GM21360 (cell line): ENCODE measurements around the gene CDK9.

Experiments used
- ATAC-seq: cut with Tn5 transposase; IDR thresholded peaks from one replicate; pipeline ENCODE4 v1.9.1; 2021; ENCODE audit warnings: mild to moderate bottlenecking, moderate library complexity; ENCODE audit not compliant: unreplicated experiment

The CDK9 gene

GRCh38 chr9:127761061-127761460 is 24.8 kb upstream of the CDK9 start:
- no peak for ATAC-seq

DNA sequence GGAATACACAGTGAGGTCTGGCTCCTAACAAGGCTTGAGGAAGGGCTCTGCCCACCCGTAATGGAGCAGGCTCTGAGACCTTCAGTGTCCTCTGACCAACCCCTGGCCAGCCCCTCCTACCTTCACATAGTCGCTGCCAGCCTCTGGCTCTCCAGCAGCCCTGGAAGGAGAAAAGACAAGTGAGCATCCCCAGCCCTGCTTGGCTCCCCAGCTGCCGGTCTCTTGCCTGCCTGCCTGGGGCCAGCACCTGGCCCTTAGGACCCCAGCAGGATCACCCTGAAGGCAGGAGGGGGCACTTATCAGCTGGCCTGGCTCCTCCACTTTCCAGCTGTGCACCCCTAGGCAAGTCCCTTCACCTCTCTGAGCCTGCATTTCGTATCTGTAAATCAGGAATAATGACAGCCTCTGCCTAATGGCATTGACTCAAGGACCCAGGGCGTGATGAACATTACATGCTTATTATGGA is 24.3 kb upstream of the CDK9 start:
- no peak for ATAC-seq

DNA sequence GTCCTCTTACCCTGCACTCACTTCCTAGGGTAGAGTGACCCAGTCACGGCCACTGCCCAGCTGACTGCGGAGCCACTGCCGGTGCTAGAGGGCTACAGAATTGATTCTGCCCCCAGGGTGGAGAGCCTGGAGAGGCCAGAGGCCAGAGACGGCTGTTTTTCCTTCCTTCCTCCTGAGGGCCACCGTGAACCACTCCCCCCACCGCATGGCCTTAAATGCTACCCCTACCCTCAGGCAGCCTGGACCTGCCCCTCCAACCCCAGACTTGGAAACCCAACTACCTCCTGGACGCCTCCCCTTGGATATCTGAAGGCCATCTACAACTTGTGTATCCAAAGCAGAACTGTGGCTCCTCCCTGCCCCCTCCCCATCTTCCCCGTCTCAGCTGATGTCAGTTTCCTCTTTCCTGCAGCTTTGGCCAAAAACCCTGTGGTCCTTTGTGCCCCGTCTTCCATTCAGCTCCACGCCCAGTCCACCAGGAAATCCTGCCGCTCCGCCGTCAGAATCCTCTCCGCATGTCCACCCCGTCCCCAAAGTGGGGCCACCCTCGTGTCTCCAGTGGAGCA is 23.6 kb upstream of the CDK9 start:
- no peak for ATAC-seq

- no peak for ATAC-seq
These were observed 21.9 kb upstream of the CDK9 start for GRCh38 chr9:127763918-127764384.

DNA sequence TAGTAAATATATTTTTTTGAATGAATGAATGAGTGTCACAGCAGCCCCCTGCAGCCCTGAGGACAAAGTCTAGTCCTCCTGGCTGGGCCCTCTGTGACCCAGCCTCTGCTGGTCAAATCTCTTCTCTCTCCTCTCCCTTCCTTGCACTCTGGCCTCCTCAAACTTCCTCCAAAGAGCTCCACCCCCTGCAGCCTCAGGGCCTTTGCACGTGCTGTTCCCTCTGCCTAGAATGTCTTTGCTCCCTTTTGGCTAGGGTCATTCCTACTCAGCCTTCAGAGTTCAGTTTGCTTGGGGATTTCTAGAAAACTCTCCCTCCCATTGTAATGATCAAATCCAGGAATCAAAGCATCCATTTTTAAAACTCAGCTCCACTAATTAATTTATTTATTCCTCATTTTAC is 20.4 kb upstream of the CDK9 start:
- ATAC-seq = no peak

DNA sequence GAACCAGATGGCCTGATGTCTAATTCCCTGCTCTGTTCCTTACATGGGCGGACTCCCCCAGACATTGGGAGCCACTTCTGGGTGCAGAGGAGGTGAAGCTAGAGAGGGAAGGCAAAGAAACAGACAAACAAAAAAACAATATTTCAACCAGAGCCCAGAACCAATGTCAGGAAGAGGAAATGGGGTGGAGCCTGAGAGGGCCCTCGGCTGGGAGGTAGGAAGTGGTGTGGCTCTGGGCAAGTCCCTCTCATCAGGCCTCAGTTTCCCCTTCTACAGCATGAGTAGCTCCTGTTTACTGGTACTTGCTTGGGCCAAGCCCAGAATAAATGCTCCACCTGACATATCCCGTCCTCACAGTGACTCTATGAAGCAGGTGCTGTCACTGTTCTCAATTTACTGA is 18.4 kb upstream of the CDK9 start:
- ATAC-seq = no peak

GRCh38 chr9:127767909-127768331 is 17.9 kb upstream of the CDK9 start:
- no peak for ATAC-seq

DNA sequence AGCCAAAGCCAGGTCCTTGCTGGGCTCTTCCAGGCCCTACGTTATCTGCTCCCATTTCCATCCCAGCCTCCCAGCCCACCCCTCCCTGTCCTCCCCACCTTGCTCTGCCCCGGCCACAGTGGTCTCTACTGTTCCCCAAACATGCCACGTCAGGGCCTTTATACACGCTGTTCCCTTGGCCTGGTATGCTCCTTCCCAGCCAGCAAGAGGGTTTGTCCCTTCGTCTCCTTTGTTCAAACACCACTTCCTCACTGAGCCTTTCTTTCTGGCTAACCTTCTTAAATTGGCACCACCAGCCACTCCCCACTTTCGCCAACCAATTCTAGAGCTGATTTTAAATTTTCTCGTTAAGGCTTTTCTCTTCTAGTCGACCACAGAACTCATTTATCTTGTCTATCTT is 17.1 kb upstream of the CDK9 start:
- ATAC-seq = no peak

DNA sequence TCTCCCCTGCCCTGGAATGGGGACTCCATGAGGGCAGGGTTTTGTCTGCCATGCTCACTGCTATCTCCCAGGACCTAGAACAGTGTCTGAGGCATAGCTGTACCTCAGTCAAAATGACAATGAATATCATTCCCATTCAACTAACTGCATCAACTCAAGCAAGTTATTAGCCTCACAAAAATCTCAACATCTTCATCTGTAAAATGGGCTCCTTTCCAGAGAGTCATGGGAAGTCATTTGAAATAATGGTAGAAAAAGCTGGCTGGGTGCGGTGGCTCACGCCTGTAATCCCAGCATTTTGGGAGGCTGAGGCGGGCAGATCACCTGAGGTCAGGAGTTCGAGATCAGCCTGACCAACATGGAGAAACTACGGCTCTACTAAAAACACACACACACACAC is 16.7 kb upstream of the CDK9 start:
- no peak for ATAC-seq

DNA sequence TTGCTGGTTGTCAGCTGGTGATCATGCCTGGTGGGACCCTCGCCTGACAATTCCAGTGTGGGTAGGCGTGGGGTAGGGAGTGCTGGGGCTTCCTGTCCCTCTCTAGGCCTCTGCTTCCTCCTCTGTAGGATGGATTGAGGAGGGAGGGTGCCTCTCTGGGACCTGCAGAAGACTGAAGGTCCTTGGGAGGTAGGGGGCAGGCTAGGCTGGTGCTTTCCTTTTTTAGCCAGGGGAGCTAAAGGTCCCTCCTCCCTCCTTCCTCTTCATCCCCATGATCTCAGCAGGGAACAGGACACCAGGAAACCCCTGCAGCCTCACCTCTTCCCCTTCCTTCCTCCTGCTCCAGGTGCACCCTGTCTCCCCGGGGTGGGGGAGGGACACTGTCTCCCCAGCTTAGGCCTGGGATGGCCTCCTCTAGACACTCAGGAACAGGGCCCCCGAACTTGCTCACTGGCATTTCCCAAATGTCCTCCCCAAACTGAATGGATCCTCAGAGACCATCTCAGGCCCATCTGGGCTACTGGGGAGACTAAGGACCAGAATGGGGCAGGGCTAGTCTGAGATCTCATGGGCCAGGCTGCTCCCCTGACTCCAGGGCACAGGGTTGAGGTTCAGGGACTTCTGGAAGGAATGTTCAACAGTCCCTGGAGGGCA is 15.8 kb upstream of the CDK9 start:
- ATAC-seq = no peak

DNA sequence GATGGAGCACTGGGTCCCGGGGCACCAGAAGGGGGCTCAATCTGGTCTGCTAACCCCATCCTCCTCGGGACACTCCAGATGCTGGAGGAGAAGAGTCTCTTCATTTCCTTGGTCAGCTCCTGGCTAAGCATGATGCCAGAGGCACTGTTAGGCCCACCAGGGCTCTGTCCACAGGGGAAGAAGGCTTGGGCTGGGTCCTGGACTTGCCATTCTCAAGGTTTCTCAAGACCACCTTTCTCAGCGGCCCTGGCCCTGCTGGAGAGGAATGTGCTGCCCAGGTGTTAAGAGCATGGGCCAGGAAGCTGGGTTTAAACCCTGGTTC is 15.3 kb upstream of the CDK9 start:
- no peak for ATAC-seq

GRCh38 chr9:127770905-127771569 is 14.8 kb upstream of the CDK9 start:
- ATAC-seq = peak; percentile 83

DNA sequence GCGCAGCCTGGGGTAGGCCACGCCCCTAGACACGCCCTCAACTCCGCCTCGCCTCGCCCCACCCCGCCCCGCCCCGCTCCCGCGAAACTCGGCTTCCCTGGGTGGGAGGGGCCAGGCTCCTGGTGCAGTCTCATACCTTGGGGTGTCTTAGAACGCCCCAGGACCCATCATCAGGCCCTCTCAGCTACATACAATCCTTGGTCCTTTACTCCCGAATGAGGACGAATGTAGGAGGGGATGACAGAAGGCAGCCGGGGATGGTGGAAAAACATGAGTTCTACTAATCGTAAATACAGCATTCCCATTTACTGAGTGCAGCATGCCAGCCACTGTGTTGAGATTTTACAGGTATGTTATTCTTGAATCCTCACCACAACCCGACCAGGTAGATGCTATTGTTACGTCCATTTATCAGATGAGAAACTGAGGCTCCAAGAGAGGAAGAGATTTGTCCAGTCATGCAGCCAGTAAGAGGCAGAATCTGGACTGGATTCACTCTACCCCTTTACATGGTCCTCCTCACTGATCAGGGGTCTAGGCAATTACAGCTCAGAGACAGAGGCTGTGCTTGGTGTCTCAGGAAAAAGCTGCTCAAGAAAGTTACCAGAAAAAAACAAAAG is 14.2 kb upstream of the CDK9 start:
- no peak for ATAC-seq

- ATAC-seq = no peak
These were observed 13.2 kb upstream of the CDK9 start for GRCh38 chr9:127772603-127773002.

DNA sequence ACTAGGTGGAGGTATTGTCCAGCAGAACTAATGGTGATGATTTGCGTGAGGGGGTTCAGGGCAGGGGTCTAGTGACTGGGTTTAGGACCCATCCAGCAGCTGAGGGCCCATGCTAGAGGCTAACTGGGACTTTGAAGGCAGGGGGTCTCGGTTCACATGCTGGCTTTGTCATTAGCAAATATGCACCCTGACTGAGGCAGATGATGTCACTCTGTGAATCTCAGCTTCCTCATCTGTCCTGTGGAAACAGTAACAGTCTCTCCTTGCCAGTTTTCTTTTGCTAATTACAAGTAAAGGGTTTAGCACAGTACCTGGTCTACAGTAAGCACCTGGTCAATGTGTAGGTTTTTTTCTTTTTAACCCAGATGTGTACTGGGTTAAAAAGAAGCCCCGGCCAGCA is 12.6 kb upstream of the CDK9 start:
- ATAC-seq = no peak

DNA sequence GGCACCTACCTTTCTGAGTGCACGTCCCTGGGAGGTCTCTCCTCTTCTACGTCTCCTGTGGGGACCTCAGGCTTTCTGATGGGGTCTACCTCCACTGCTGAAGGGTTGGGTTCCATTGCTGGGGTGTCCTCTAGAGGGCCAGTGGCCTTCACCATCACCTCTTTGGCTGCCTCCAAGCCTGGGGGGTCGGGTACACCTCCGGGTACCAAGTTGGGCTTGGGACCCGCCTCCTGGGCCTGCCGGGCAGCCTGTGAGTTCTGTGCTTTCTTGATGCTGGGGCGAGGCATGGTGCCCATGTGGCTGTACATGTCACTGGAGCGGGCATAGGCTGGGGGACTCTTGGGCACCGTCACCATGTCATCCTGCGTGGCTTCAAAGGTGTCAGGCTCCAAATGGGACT is 11.9 kb upstream of the CDK9 start:
- ATAC-seq = no peak

- no peak for ATAC-seq
These were observed 9.5 kb upstream of the CDK9 start for GRCh38 chr9:127776195-127776923.

DNA sequence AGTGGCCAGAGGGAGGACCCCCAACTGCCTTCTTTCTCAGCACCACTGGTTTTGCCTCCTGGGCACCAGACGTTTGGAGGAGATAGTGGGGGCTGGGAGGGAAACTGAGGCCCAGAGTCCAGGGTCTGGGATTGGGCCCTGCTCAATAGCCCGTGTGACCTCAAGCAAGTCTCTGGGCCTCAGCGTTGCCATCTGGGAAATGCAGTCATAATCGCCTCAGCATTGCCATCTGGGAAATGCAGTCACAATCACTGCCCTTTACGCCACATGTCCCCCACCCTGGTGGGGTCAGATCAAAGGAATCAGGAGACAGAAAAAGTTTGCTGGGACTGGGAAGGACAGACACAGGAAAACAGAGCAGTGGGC is 8.9 kb upstream of the CDK9 start:
- ATAC-seq = no peak

- no peak for ATAC-seq
These were observed 8.4 kb upstream of the CDK9 start for GRCh38 chr9:127777368-127777980.

- peak; percentile 32 for ATAC-seq
These were observed 7.3 kb upstream of the CDK9 start, which contains the start of gene SH2D3C for GRCh38 chr9:127778280-127779135. Gene SH2D3C (minus strand): TSS chr9:127778666. CDS start chr9:127778627, 39 bp downstream.
